ENCODE measurements around the gene PRC1. TPM values are rescaled to one million over a fixed set of nuclear protein-coding genes. Genes with fewer than 3 reads are reported as not detected.

PRC1 gene
- total RNA-seq, 3 donors from 2014 or later (not counting 1 experiment from before 2014, with no cell fraction given) = 18.9 to 25.1 (median 23.3) TPM

DNA sequence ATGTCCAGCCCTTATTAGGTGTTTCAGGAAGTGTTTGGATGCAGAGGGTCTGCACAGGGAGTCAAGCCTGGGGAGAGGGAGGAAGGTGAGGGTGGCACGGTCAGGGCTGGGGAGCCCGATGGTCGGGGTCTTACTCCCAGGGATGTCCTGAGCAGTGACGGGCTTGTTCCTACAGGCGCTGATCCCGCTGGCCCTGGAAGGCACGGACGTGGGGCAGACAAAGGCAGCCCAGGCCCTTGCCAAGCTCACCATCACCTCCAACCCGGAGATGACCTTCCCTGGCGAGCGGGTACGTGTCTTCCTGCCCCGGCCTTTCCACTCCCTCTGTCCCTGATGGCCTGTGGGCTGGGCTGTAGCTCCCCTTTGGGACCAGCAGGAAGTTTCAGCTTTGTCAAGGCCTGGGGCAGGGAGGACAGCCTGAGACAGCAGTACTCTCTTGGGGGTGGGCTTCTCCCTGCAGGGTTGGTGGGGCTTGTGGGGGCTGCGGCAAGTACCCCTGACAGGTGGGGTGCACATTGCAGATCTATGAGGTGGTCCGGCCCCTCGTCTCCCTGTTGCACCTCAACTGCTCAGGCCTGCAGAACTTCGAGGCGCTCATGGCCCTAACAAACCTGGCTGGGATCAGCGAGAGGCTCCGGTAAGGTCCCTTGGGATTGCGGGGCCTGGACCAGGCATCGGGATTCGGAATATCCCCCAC, 44.2 kb downstream of the PRC1 start:
- Mint-ChIP-seq H3K36me3 (no peaks in the 10 kb centered on the region), H3K4me3 (no peak overlapping the region), H3K4me1 (peaks cover 0 to 7% of the 10 kb centered on the region in 2 donors), H3K27me3 (ENCODE audit: low read depth in 2 of 2) (no peaks in the 10 kb centered on the region), H3K27ac (no peak overlapping the region), H3K9me3 (no peaks in the 10 kb centered on the region)
- peaks cover 63% of the 10 kb centered on the region for H3K36me3 ChIP-seq (ENCODE audit: control insufficient read depth, insufficient read depth, low read length)
- ATAC-seq (no peak), DNase-seq (no peak)
- 98% methylated on average over 23 of the region's 23 CpGs for WGBS (ENCODE audit: insufficient coverage)
- H3K9me3 ChIP-seq (ENCODE audit: control insufficient read depth, insufficient read depth, low read length) = no peaks in the 10 kb centered on the region
- no peaks in the 10 kb centered on the region for H3K27me3 ChIP-seq (ENCODE audit: control insufficient read depth, insufficient read depth, low read length)
- intact Hi-C loops (cut with micrococcal nuclease) = no loop called here
- no peak overlapping the region for H3K27ac ChIP-seq (ENCODE audit: low read length)
- H3K4me1 ChIP-seq (ENCODE audit: control insufficient read depth, insufficient read depth, low read length) = peaks cover 6% of the 10 kb centered on the region
- no peak overlapping the region for H3K4me3 ChIP-seq (ENCODE audit: low read length)
- TF ChIP-seq, protein P1, sequence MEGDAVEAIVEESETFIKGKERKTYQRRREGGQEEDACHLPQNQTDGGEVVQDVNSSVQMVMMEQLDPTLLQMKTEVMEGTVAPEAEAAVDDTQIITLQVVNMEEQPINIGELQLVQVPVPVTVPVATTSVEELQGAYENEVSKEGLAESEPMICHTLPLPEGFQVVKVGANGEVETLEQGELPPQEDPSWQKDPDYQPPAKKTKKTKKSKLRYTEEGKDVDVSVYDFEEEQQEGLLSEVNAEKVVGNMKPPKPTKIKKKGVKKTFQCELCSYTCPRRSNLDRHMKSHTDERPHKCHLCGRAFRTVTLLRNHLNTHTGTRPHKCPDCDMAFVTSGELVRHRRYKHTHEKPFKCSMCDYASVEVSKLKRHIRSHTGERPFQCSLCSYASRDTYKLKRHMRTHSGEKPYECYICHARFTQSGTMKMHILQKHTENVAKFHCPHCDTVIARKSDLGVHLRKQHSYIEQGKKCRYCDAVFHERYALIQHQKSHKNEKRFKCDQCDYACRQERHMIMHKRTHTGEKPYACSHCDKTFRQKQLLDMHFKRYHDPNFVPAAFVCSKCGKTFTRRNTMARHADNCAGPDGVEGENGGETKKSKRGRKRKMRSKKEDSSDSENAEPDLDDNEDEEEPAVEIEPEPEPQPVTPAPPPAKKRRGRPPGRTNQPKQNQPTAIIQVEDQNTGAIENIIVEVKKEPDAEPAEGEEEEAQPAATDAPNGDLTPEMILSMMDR (IDR thresholded peaks at IDR 0.05) = no peak

DNA sequence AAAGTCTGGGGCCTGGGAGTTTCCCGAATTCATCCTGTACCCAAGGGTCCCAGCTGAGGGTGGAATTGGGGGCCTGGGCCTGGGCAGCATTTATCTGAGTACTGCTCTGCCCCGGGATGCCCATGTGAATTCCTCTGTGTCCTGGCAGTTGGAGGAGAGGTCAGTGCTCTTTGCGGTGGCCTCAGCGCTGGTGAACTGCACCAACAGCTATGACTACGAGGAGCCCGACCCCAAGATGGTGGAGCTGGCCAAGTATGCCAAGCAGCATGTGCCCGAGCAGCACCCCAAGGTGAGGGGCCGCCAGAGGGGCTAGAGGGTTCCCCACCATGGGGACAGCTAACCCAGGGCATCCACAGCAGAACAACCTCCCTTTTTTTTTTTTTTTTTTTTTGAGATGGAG, 45.8 kb downstream of the PRC1 start:
- TF ChIP-seq, protein P1 (IDR thresholded peaks at IDR 0.05) = no peak
- H3K36me3 ChIP-seq (ENCODE audit: control insufficient read depth, insufficient read depth, low read length) = peaks cover 72% of the 10 kb centered on the region
- H3K27me3 Mint-ChIP-seq (ENCODE audit: low read depth in 2 of 2) = no peaks in the 10 kb centered on the region
- H3K4me3 ChIP-seq (ENCODE audit: low read length) = no peak overlapping the region
- no peak overlapping the region for H3K27ac Mint-ChIP-seq
- WGBS (ENCODE audit: insufficient coverage) = 90% methylated on average over 8 of the region's 8 CpGs
- no peak for ATAC-seq
- no peak overlapping the region for H3K4me3 Mint-ChIP-seq
- H3K4me1 ChIP-seq (ENCODE audit: control insufficient read depth, insufficient read depth, low read length) = no peaks in the 10 kb centered on the region
- no peaks in the 10 kb centered on the region for H3K9me3 ChIP-seq (ENCODE audit: control insufficient read depth, insufficient read depth, low read length)
- intact Hi-C loops (cut with micrococcal nuclease) = no loop called here
- H3K27ac ChIP-seq (ENCODE audit: low read length) = no peak overlapping the region
- no peak for DNase-seq
- H3K36me3 Mint-ChIP-seq = no peaks in the 10 kb centered on the region
- H3K4me1 Mint-ChIP-seq = no peaks in the 10 kb centered on the region
- H3K9me3 Mint-ChIP-seq = no peaks in the 10 kb centered on the region
- H3K27me3 ChIP-seq (ENCODE audit: control insufficient read depth, insufficient read depth, low read length) = no peaks in the 10 kb centered on the region

DNA sequence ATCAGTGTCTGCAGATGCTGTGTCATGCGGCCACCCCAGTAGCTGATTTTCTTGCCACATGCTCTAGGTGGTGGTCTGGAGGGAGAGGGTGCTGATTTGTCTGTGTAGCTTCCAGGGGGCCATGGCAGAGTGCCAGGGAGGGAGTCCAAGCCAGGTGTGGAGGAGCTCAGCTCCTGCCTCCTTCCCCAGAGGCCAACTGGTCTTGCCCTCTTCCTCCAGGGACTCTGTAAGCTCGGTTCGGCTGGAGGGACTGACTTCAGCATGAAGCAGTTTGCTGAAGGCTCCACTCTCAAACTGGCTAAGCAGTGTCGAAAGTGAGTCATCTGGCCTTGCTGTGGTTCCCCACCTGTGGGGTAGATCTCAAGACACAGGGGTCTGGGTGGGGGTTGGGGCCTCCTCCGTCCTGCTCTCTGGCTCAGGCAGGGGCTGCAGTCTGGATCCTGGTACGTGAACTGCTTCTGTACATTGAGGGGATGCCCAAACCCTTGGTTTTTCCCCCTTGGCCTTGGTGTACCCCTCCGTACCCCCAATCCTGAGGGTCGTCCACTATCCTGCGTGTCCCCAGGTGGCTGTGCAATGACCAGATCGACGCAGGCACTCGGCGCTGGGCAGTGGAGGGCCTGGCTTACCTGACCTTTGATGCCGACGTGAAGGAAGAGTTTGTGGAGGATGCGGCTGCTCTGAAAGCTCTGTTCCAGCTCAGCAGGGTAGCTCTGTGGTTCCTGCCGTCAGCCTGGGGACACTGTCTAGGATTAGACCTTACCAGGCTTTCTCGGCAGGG, 46.6 kb downstream of the PRC1 start:
- Mint-ChIP-seq H3K4me1 (no peaks in the 10 kb centered on the region), H3K27me3 (ENCODE audit: low read depth in 2 of 2) (no peaks in the 10 kb centered on the region), H3K27ac (no peak overlapping the region), H3K36me3 (no peaks in the 10 kb centered on the region), H3K9me3 (no peaks in the 10 kb centered on the region), H3K4me3 (no peak overlapping the region)
- H3K27ac ChIP-seq (ENCODE audit: low read length) = no peak overlapping the region
- H3K9me3 ChIP-seq (ENCODE audit: control insufficient read depth, insufficient read depth, low read length) = no peaks in the 10 kb centered on the region
- ATAC-seq = no peak
- intact Hi-C loops (cut with micrococcal nuclease) = no loop called here
- peaks cover 74% of the 10 kb centered on the region for H3K36me3 ChIP-seq (ENCODE audit: control insufficient read depth, insufficient read depth, low read length)
- WGBS (ENCODE audit: insufficient coverage) = 93% methylated on average over 18 of the region's 18 CpGs
- TF ChIP-seq, protein P1 (IDR thresholded peaks at IDR 0.05) = no peak
- no peaks in the 10 kb centered on the region for H3K4me1 ChIP-seq (ENCODE audit: control insufficient read depth, insufficient read depth, low read length)
- DNase-seq = no peak
- H3K27me3 ChIP-seq (ENCODE audit: control insufficient read depth, insufficient read depth, low read length) = no peaks in the 10 kb centered on the region
- no peak overlapping the region for H3K4me3 ChIP-seq (ENCODE audit: low read length)

All from natural killer cell (primary cell).